RCC 7860 (cell line): ENCODE measurements around the gene MRPL9.
"Not testable (repeated sequence)": the region's sequence is repeated elsewhere in the genome, so short reads cannot be mapped to it uniquely, and the experiment has no call there.

Experiments used
- DNase-seq: peaks from one replicate; pipeline ENCODE4 v3.0.0-alpha.2; 2015; ENCODE audit warnings: low spot score
- FAIRE-seq: peaks from 2 replicates; lab custom pipeline; 2012; peaks lifted over from hg19 to GRCh38; lab: Jason Lieb, UNC

The MRPL9 gene

GRCh38 chr1:151787689-151788088 is 24.4 kb upstream of the MRPL9 start:
- no peak for DNase-seq
- FAIRE-seq = no peak

GRCh38 chr1:151783796-151784195 is 20.5 kb upstream of the MRPL9 start:
- no peak for DNase-seq
- no peak for FAIRE-seq

GRCh38 chr1:151782741-151783140 is 19.4 kb upstream of the MRPL9 start:
- FAIRE-seq = no peak
- DNase-seq = no peak

GRCh38 chr1:151782026-151782425 is 18.7 kb upstream of the MRPL9 start:
- not testable (repeated sequence) for DNase-seq, FAIRE-seq

- not testable (repeated sequence) for DNase-seq, FAIRE-seq
These were observed 17.4 kb upstream of the MRPL9 start for GRCh38 chr1:151780736-151781135.

- FAIRE-seq = no peak
- no peak for DNase-seq
These were observed 16.6 kb upstream of the MRPL9 start for GRCh38 chr1:151779852-151780251.

GRCh38 chr1:151777317-151777716 is 14.0 kb upstream of the MRPL9 start:
- DNase-seq (no peak), FAIRE-seq (no peak)

GRCh38 chr1:151776665-151777062 is 13.4 kb upstream of the MRPL9 start:
- no peak for DNase-seq
- FAIRE-seq = no peak

GRCh38 chr1:151775894-151776664 is 12.8 kb upstream of the MRPL9 start:
- FAIRE-seq (no peak), DNase-seq (no peak)

GRCh38 chr1:151774256-151774922 is 11.1 kb upstream of the MRPL9 start:
- no peak for FAIRE-seq
- no peak for DNase-seq

- FAIRE-seq = peak; percentile 52
- DNase-seq = peak; percentile 64
These were observed 10.4 kb upstream of the MRPL9 start for GRCh38 chr1:151773702-151774101.

- not testable (repeated sequence) for DNase-seq, FAIRE-seq
These were observed 6.0 kb upstream of the MRPL9 start for GRCh38 chr1:151769270-151769669.

GRCh38 chr1:151768351-151769066 is 5.2 kb upstream of the MRPL9 start:
- not testable (repeated sequence) for DNase-seq, FAIRE-seq

- FAIRE-seq (no peak), DNase-seq (no peak)
These were observed 694 bp upstream of the MRPL9 start for GRCh38 chr1:151763990-151764389.

GRCh38 chr1:151760597-151761385 is 2.5 kb downstream of the MRPL9 start:
- no peak for DNase-seq
- FAIRE-seq = no peak

- no peak for FAIRE-seq
- DNase-seq = no peak
These were observed 4.1 kb downstream of the MRPL9 start for GRCh38 chr1:151759241-151759640.

- FAIRE-seq = no peak
- DNase-seq = peak; percentile 11
These were observed 7.0 kb downstream of the MRPL9 start for GRCh38 chr1:151756291-151756690.

- FAIRE-seq (no peak), DNase-seq (no peak)
These were observed 21.8 kb downstream of the MRPL9 start for GRCh38 chr1:151741516-151741915.

- no peak for DNase-seq
- no peak for FAIRE-seq
These were observed 23.5 kb downstream of the MRPL9 start for GRCh38 chr1:151739590-151740355.

GRCh38 chr1:151737479-151737878 is 25.8 kb downstream of the MRPL9 start:
- FAIRE-seq = no peak

More at GRCh38 chr1:151737479-151737878, 25.8 kb downstream of the MRPL9 start:
- DNase-seq = no peak
